Measurements from ENCODE around the gene KCNC4.

- no peak for TF ChIP-seq EZH2phosphoT487 (IDR thresholded peaks at IDR 0.05; ENCODE audit: insufficient read depth, low read depth)
- no peak for TF ChIP-seq EZH2 (IDR thresholded peaks at IDR 0.05; ENCODE audit: insufficient read depth, poor library complexity, severe bottlenecking)
Observed at GRCh38 chr1:110203021-110203661, 7.0 kb upstream of the KCNC4 start.
